ENCODE measurements around the gene JSRP1. TPM values are rescaled to one million over a fixed set of nuclear protein-coding genes. Genes with fewer than 3 reads are reported as not detected.
A peak's percentile ranks its signal among the peaks of the same experiment; 100 is the strongest.

Gene JSRP1
- total and polyA plus RNA-seq, 7 donors, result 107 to 271 (median 137) TPM

DNA sequence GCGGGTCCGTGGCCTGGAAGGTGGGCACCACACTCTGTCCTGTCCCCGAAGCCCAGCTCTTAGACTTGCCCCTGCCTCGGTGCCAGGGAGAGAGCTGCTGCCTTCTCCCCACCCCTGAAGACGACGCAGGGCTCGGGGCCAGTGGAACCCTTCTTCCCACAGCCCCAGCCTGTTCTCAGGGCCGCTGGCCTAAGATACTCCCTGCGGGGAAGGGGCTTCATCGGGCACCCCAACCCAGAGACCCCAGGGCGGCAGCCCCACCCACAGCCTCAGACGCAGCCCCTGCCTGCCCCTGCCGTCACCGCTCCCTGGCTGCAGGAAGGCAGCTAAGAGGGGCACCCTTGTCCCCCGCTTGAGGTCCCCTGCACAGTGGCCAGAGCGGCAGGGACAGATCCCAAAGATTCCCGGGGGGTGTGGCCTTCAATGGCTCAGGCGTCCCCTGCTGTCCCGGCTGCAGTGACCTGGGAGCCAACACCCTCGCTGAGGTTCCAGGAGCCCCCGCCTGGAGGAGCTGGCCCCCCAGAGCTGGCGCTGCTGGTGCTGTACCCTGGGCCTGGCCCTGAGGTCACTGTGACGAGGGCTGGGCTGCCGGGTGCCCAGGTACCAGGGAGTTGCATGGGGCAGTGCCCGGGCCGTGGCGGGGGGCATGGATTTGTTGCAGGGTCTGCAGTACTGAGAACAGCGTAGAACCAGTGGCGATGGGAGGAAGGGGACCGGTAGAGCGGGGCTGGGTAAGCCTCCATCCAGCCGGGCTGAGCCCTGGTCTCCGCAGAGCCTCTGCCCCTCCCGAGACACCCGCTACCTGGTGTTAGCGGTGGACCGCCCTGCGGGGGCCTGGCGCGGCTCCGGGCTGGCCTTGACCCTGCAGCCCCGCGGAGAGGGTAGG, 6.1 kb downstream of the JSRP1 start:
- peaks cover 0 to 13% (median 0%) of the 10 kb centered on the region in 3 donors for H3K27me3 ChIP-seq (ENCODE audit: insufficient read depth in 3 of 3, low read length in 2 of 3)
- peak overlapping the region; percentile 34 for H3K27ac ChIP-seq
- peak; percentile 5 to 37 (median 10) for ATAC-seq
- no peak for DNase-seq
- TF ChIP-seq, protein P1, sequence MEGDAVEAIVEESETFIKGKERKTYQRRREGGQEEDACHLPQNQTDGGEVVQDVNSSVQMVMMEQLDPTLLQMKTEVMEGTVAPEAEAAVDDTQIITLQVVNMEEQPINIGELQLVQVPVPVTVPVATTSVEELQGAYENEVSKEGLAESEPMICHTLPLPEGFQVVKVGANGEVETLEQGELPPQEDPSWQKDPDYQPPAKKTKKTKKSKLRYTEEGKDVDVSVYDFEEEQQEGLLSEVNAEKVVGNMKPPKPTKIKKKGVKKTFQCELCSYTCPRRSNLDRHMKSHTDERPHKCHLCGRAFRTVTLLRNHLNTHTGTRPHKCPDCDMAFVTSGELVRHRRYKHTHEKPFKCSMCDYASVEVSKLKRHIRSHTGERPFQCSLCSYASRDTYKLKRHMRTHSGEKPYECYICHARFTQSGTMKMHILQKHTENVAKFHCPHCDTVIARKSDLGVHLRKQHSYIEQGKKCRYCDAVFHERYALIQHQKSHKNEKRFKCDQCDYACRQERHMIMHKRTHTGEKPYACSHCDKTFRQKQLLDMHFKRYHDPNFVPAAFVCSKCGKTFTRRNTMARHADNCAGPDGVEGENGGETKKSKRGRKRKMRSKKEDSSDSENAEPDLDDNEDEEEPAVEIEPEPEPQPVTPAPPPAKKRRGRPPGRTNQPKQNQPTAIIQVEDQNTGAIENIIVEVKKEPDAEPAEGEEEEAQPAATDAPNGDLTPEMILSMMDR (IDR thresholded peaks at IDR 0.05), result no peak
- H3K36me3 ChIP-seq (ENCODE audit: insufficient read depth in 1 of 2, low read depth in 1 of 2), result peaks cover 5 to 55% of the 10 kb centered on the region in 2 donors
- H3K9me3 ChIP-seq, result no peaks in the 10 kb centered on the region
- H3K4me1 ChIP-seq, result peaks cover 39% of the 10 kb centered on the region
- intact Hi-C loops (cut with DNase I), result no loop called here
- no peak overlapping the region for H3K4me3 ChIP-seq
- WGBS, 3 donors, result 32 to 50% (median 38%) methylated on average over 42 to 43 of the region's 43 CpGs

DNA sequence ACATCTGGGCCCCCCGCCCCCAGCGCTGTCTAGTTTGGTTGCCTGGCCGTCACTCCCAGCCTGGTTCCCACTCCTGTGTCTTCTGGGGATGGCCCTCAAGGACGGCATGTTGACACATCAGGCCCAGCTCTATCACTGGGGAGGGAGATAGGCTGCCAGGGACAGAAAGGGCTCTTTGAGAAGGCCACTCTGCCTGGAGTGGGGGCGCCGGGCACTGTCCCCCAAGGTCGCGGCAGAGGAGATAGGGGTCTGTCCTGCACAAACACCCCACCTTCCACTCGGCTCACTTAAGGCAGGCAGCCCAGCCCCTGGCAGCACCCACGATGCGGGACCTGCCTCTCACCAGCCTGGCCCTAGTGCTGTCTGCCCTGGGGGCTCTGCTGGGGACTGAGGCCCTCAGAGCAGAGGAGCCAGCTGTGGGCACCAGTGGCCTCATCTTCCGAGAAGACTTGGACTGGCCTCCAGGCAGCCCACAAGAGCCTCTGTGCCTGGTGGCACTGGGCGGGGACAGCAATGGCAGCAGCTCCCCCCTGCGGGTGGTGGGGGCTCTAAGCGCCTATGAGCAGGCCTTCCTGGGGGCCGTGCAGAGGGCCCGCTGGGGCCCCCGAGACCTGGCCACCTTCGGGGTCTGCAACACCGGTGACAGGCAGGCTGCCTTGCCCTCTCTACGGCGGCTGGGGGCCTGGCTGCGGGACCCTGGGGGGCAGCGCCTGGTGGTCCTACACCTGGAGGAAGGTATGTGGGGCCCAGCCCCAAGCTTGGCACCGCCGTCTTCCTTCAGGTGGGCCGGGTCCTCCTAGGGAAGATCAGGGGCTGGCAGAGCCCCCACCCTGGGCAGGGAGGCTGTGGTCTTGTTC, 7.0 kb downstream of the JSRP1 start, which contains the start of gene AMH:
Gene AMH, plus strand, starts transcription at position 314 of the 857 bp plus-strand sequence. Its CDS starts 10 bp downstream, at position 324.
- intact Hi-C loops (cut with DNase I), result no loop called here
- peak within 1 kb of the TSS; percentile 41 for H3K27ac ChIP-seq
- H3K9me3 ChIP-seq, result no peaks in the 10 kb centered on the region
- no peak within 1 kb of the TSS for H3K4me3 ChIP-seq
- ATAC-seq (peak in 2 of 4 donors; percentile 12 to 24), DNase-seq (no peak)
- H3K36me3 ChIP-seq (ENCODE audit: insufficient read depth in 1 of 2, low read depth in 1 of 2), result peaks cover 10 to 63% of the 10 kb centered on the region in 2 donors
- H3K27me3 ChIP-seq (ENCODE audit: insufficient read depth in 3 of 3, low read length in 2 of 3), result peaks cover 0 to 13% (median 0%) of the 10 kb centered on the region in 3 donors
- TF ChIP-seq, protein P1 (IDR thresholded peaks at IDR 0.05), result no peak
- WGBS, 3 donors, result 60 to 73% (median 61%) methylated on average over 26 to 27 of the region's 27 CpGs
- peaks cover 35% of the 10 kb centered on the region for H3K4me1 ChIP-seq

DNA sequence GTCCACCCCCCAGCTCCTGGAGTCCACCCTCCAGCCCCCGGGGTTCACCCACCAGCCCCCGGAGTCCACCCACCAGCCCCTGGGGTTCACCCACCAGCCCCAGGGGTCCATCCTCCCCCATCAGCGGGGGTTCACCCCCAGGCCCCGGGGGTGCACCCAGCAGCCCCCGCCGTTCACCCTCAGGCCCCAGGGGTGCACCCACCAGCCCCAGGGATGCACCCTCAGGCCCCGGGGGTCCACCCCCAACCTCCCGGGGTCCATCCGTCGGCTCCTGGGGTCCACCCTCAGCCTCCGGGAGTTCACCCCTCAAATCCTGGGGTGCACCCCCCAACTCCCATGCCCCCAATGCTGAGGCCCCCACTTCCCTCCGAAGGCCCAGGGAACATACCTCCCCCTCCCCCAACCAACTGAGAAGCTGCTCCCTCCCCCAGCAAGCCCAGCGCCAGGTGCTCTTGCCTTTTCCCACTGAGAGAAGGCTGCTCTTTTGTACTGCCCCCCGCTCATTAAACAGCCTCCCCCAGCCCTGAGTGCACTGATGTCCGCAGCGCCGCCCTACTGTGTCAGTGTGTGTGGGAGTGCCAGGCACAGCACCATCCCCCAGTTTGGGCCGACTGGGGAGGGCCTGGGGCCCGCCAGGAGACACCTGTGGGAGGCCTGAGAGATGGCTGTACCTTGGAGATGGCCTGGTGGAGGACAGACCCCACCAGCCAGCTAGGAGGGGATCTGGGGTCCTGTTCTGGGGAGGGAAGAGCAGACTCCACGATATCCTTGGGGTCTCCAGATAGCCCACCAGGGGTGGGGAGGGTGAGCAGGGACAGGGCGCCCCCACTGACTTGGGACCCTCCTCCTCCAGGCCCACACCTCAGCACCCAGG, 7.8 kb downstream of the JSRP1 start:
- intact Hi-C loops (cut with DNase I), result no loop called here
- Histone ChIP-seq H3K4me1 (peaks cover 32% of the 10 kb centered on the region), H3K4me3 (no peak overlapping the region), H3K27ac (no peak overlapping the region), H3K27me3 (ENCODE audit: insufficient read depth in 3 of 3, low read length in 2 of 3) (peaks cover 0 to 13% (median 0%) of the 10 kb centered on the region in 3 donors), H3K36me3 (ENCODE audit: insufficient read depth in 1 of 2, low read depth in 1 of 2) (peaks cover 11 to 63% of the 10 kb centered on the region in 2 donors), H3K9me3 (no peaks in the 10 kb centered on the region)
- TF ChIP-seq, protein P1 (IDR thresholded peaks at IDR 0.05), result no peak
- ATAC-seq (no peak), DNase-seq (no peak)
- WGBS, 3 donors, result 73 to 82% (median 78%) methylated on average over 18 to 21 of the region's 21 CpGs

DNA sequence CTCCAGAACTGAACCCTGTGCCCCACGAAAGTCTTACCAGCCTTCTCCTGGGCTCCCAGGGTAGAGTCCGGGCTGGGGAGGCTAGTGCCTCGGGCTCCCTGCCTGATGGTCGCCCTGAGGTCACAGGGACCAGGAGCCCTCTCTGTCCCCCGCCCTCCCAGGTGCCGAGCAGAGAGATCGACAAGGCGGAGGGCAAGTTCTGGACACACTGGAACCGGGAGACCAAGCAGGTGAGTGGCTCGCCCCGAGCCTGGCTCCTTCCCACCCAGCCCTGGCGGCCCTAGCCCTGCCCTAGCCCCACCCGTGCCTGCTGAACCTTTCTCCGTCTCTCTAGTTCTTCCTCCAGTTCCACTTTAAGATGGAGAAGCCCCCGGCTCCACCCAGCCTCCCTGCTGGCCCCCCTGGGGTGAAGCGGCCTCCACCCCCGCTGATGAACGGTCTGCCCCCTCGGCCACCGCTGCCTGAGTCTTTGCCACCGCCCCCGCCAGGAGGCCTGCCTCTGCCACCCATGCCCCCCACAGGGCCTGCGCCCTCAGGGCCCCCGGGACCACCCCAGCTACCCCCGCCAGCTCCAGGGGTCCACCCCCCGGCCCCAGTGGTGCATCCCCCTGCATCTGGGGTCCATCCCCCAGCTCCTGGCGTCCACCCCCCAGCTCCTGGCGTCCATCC, 8.7 kb downstream of the JSRP1 start:
- peak overlapping the region; percentile 85 for H3K27ac ChIP-seq
- intact Hi-C loops (cut with DNase I), result no loop called here
- no peaks in the 10 kb centered on the region for H3K9me3 ChIP-seq
- peaks cover 11 to 58% of the 10 kb centered on the region in 2 donors for H3K36me3 ChIP-seq (ENCODE audit: insufficient read depth in 1 of 2, low read depth in 1 of 2)
- H3K27me3 ChIP-seq (ENCODE audit: insufficient read depth in 3 of 3, low read length in 2 of 3), result peaks cover 0 to 13% (median 0%) of the 10 kb centered on the region in 3 donors
- ATAC-seq (peak in 2 of 4 donors; percentile 1 to 15), DNase-seq (no peak)
- 71 to 78% (median 73%) methylated on average over 15 to 28 of the region's 28 CpGs for WGBS, 3 donors
- H3K4me1 ChIP-seq, result peaks cover 32% of the 10 kb centered on the region
- TF ChIP-seq, protein P1 (IDR thresholded peaks at IDR 0.05), result no peak
- H3K4me3 ChIP-seq, result no peak overlapping the region
